Fibroblast of skin of back (primary cell): ENCODE results near the gene BMPR1A.
"Not testable (repeated sequence)": the region's sequence is repeated elsewhere in the genome, so short reads cannot be mapped to it uniquely, and the experiment has no call there.

Source experiments
- DNase-seq: peaks from one replicate; pipeline ENCODE4 v3.0.0-alpha.2; 2013

The BMPR1A gene

DNA sequence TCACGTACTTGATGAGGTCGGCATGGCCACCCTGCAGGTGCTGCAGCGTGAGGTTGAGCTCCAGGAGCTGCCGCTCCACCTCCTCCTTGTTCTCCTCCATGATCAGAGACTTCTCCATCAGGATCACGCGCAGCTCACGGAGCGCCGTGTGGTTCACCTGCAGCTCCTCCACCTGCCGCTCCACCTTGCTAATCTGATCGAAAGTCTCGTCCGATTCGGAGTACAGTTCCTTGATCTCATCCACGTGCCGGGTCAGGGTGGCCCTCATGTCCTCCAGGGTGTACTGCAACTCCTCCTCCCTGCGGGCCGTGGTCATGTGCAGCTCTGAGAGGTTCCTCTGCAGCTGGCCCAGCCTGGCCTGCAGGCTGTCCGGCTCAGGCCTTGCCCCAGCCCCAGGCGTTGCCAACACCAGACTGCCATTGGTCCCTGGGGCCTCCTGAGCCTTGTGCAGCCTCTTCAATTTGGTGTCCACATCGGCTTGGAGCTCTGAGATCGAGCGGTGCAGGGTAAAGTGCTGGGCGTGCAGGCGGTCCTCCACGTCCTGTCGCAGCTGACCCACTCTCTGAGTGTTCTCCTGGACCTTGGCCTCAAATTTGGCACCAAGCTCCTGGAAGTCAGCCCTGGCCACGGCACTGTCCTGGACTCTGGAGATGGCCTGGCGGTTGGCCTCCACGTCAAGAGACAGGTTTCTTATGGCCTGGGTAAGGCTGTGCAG lies 187.1 kb downstream of the BMPR1A start:
- DNase-seq = no peak

DNA sequence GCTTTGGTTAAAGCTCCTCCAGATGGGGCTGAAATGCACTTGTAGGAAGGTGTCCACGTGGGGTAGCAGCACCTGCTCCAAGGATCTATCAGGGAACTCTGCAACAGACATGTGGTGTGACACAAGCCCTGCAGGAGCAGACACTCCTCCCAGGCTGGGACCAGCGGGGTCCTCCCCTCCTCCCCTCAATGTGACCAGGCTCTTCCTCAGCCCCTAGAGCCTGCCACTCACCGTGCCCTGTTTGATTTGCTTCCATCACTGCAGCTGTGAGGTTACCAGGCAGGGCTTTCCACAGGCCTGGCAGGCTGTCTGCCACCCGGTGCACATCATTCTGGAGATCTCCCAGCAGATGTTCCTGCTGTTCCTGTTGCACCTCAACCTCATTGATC lies 187.6 kb downstream of the BMPR1A start:
- DNase-seq = no peak

DNA sequence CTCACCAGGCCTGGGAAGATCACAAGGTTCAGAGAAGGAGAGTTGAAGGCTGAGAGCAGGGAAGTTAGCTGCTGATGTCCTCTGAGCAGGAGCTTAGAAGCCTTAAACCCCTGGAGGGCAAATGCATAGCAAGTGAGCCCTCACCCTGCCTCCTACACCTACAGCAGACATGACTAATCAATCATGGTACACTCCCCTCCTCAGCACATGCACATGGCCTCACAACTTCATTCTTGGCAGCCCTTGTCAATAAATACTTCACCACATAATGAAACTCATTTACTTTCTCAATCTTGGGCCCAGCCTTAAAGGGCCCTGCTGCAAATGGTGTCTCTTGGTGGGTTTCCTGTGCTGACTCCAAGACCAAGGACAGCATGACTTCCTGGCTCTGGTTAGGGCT lies 188.1 kb downstream of the BMPR1A start:
- no peak for DNase-seq

DNA sequence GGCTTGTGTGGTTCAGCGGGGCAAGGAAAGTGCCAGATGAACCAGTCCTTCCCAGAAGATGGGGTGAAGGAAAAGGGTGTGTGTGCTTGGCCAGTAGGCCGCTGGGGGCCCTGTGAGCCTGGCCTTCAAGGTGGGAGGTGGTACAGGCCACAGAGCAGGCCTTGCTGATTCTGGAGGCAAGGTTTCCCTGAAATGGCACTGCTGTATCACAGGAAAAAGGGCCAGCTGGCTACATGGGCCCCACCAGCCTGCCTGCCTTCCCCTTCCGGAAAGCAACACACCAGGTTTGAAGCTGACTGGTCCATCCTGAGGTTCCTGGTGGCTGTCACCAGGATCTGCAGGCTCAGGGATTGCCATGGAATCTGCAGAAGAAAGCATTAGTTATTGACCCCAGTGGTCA lies 188.5 kb downstream of the BMPR1A start:
- no peak for DNase-seq

DNA sequence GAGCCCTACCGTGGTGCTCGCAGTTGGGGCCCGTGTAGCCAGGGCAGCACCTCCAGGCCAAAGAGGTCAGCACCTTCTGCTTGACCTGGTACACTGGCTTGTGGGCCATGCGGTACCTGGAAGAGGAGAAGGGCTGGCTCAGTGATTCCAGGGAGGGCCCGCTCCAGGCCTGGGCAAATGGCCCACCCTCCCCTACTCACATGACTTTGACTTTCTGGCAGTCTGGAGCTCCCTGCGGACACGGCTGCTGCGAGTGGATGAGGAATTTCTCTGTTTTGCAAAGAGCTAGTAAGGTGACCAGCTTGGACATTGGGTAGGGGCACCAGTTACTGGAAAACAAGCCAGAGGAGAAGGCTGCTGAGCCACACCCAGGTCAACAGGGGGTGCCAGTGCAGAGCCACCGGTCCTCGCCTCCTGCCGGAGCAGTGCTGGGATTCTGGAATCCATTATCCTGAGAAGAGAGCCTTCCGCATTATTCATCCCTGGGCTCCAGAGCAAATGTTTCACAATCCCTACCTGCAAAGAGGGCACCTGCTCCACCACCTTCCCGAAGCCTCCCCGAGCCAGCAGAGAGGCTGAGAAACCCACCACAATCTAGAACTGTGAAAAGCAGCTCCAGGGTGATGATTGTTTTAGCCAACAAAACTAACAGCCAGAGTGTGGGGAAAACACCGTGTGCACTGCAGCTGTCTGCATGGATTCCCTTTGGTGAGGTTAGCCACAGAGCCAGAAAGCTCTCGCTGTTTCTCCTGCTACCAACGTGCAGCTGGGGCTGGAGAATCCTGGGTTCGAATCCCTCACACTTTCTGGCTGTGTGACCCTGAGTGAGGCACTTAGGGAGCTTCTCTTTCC lies 189.2 kb downstream of the BMPR1A start:
- DNase-seq = peak; percentile 44

DNA sequence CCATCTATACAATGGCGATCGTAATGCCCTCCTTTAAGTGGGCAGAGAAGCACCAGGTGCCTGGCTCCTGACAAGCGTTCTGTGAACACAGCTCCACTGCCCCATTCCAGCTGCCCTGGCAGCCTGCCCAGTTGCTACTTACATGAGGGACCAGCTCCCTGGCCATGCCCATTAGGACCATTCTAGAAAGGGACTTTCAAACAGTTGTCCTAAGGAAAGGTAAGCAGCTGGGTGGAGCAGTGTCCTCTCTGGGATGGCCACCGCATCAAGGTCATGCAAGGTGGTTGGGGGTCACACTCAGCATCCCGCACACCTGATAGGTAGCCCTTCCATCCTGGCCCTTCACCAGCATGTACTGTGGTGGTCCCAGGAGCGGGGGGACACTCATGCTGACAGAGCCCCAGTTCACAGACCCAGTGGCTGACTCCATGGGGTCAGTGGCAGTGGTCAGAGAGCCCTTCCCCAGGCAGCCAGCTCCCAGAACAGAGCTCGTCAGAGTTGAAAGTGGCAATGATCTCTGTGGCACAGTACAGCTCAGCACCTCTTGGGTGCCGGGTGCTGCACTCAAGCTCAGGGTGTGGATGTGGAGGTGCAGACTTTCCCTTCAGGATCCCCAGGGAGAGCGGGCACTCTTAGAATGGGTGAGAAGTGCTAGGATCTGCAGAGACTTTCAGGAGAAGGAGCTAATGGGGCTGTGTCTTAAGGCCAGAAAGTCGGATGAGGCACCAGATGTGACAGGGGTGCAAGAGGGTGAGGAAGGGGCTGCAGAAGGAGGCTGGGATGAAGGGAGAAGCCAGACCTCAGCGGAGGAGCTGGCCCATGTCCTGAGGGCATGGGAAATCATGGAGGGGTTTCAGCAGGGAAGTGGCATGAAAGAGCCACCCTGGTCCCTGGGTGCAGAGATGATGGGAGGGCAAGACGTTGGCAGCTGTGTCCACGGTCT lies 190.1 kb downstream of the BMPR1A start:
- no peak for DNase-seq

DNA sequence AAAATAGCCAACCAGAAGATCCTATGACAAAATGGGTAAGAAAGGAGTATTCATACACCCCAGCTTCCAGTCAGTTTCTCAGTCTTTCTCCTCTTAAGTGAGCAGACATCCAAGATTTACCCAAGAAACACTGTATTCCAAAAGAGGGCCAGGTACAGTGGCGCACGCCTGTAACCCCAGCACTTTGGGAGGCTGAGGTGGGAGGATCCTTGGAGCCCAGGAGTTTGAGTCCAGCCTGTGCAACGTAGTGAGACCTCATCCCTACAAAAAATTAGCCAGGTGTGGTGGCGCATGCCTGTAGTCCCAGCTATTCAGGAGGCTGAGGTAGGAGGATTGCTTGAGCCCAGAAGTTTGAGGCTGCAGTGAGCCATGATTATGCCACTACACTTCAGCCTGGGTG lies 191.4 kb downstream of the BMPR1A start:
- not testable (repeated sequence) for DNase-seq

DNA sequence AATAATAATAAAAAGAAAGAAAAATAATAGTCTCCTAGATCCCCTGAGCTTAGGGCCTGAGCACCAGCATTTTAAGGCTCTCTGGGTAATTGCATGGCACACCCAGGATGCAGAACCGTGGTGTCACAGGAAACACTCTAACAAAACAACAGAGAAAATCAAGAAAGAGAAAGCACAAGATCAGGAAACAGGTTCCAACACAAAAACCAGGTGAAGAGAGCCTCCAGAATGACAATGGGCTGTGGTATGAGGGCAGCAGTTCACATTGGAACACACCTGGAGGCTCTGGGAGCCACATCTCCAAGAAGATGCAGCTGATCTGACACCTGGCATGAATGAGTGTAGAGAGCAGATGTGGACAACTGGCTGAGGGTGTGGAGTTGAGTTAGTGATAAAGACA lies 193.9 kb downstream of the BMPR1A start:
- no peak for DNase-seq

DNA sequence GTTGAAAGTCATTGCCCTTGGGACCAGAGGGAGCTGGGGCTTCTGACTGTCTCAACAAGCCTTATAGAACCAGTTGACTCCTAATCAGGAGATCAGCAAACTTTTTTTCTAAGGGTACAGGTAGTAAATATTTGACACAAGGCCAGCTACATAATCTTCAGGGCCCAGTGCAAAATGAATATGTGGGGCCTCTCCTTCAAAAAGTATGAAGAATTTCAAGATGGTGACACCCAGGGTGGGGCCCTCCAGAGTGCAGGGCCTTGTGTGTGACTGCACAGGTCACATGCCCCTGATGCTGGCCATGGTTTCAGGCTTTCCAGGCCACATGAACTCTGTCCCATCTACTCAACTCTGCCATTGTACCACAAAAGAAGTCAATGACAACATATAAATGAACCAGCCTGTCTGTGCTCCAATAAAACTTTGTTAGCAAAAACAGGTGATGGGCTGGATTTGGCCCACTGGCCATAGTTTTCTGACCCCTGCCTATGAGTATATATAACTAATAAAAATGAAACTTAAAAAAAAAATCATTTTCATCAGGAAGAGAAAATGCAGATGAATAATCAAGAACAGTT lies 194.9 kb downstream of the BMPR1A start:
- no peak for DNase-seq

DNA sequence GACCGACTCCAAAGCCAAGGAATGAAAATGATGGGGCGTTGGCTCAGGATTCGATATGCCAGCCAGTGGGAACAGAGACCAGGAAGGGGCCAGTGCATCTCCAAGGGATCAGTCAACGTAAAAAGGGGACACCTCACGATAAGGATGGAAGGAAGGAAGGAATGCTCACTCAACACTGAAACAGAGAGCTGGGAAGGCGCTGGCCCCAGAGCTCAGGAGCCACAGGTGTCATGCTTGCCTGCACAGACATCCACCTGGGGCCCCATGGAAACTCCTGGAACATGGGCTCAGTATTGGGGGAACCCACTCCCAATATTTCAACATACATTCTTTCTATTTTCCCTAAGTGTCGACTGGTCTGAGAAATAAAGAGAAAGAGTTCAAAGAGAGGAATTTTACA lies 195.7 kb downstream of the BMPR1A start:
- no peak for DNase-seq

DNA sequence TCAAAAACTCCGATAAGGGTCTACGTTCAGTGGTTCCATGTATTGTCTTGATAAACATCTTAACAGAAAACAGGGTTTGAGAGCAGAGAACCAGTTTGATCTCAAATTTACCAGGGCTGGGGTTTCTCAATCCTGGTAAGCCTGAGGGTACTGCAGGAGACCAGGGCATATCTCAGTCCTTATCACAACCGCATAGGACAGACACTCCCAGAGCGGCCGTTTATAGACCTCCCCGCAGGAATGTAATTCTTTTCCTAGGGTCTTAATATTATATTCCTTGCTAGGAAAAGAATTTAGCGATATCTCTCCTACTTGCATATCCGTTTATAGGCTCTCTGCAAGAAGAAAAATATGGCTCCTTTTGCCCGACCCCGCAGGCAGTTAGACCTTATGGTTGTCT lies 196.3 kb downstream of the BMPR1A start:
- DNase-seq = not testable (repeated sequence)

DNA sequence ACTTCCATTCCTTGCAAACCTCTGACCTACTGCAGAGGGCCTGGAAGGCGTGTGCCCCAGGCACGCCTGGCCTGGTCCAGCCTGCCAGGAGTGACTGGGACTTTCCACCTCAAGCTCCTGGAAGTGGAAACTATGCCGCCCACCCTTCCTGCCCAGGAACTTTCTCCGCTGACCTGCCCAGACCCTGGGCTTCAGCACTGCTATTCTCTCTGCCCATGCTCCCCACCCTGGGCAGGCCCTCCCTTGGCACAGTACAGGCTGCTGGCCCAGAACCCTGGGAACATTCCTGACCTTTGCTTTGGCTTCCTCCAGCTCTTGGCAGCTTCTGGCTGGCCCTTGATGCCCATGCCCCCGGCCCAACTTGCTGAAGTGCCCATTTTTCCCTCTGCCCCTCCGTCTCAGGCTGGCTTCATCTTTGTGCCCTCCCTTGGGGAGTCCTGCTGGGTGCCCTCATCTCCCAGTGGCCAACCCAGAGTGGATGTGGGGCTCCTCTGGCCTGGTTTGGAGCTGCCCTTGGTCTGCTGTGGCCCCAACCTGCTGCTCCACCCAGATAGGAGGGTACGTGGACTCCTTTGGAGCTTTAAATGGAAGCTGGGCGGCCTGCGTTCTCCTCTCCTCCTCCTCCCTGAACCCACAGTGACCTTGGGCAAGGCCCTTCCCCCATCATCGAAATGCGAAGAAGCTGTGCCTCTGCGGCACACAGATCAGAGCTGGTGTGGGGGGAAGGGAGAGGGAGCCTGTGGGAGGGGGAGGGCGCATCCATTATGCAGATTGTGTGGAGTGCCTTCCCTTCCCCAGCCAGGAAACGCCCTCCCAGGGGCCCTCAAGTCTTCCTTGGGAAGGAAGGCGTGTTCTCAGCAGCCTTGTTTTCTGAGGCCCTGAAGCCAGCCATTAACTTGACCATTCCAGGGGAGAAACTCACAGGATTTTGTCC lies 197.6 kb downstream of the BMPR1A start:
- DNase-seq = peak; percentile 66

DNA sequence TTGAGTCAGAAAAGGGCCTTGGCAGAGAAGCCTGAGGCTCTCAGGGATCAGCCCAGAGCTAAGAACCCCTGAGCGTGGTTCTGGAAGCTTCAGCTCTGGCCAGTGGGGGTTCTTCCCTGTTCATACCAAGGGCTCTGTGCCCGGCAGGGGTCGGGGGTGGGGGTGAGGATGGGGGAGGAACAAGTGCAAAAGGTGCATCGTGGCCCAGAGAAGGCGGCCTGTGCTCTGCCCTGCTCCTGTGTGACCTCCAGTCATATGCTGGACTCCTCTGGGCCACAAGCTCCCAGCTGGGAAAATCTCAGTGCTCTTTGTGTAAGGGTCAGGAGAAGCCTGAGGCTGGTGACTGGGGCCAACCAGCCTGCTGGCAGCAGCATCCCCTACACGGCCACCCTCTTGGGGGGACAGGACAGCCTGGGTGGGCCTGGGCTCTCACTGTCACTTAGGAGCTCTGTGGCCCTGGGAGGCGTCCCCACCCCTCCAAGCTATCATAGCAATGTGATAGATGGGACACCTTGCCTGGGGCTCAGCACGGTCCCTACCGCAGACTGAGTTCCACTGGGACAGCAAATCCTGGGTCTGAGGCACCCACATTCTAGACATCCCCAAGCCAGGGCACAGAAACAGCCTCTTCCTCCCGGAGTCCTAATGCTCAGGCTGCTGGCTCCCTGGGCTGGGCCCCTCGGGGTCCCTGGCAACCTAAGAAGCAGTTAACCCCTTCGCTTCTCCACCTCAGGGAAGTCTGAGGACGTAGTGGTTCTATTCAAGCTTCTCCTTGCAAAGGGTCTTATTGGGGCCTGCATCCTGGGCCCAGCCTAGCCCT lies 198.5 kb downstream of the BMPR1A start:
- no peak for DNase-seq

DNA sequence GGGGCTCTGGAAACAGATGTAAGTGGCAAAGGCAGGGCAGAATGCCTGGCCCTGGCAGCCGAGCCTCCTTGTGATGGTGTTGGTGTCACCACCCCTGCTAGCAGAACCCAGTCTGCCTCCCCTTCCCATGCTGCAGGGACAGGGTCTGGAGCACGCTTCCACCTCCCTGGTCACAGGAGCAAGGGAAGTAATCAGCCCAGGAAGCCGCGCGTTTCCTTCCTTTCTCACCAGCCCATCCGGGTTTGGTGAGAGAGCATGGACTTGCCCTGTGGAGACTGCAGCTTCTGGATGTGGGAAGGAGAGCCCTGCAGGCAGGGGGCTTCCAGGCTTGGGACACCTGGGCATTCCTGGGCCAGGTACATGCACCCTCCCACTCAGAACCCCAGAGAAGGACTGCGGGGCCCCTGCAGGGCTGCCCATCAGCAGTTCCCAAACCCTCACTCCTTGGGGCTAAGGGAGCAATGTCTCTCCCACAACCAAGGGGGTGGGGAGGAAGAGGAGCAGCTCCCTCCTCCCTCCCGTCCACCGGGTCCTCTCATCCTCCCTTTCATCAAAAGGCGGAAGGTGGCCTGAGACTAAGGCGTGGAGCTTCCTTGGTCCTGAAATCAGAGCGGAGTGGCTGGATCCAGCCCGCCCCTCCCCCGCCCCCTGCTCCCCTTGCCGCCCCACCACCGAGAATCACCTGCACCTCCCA lies 199.2 kb downstream of the BMPR1A start:
- DNase-seq = no peak

DNA sequence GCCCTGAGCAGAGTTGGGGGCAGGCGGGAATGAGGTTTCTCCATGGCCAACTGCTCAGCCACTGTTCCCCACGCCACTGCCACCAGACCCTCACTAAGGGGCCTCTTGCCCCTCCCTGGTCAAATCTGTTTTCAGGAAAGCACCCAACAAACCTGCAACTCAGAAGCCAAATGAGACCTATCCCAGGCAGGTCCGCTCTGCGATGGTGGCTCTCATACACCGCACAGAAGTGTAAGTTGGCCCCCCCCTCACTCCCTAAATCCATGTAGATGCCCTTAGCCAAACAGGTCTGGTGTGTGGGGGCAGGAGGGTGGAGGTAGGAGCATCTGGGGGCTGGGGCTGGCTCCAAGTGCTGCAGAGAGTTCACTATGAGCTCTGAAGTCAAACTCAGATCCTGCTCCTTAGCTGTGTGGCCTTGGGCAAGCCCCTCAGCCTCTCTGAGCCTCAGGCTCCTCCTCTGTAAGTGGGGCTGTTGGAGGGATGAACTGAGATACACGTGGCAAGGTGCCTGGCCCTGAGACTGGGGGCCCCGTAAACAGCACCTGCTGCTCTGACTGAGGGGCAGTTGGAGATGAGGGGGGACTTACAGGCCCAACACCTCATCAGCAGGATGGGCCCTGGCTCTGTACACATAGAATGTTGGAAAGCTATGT lies 199.9 kb downstream of the BMPR1A start:
- DNase-seq = no peak

DNA sequence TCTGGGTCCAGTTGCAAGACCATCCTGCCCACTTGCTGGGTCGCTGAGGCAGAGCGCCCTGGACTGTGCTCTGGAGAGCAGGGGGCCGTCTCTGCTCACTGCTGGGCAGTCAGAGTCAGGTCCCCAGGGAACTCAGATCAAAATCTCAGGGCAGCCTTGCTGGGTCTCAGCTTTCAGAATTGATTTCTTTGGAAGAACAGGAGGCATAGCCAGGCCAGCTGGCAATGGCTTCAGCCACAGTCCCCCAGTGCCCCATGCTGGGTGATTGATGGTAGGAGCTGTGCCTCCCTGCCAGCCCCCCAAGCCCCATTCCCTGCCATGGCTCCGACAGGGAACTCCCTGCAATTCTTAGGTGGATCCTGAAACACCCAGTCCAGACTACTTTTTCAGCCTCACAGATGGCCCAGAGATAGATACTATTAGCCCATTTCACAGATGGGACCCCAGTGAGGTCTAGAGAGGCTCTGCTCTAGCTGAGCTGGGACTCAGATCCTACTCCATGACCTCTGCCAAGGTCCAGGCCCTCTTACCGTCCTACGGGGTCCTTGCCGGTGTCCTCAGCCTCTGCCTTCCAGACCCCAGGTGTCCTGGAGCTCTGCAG lies 200.5 kb downstream of the BMPR1A start:
- DNase-seq = no peak

DNA sequence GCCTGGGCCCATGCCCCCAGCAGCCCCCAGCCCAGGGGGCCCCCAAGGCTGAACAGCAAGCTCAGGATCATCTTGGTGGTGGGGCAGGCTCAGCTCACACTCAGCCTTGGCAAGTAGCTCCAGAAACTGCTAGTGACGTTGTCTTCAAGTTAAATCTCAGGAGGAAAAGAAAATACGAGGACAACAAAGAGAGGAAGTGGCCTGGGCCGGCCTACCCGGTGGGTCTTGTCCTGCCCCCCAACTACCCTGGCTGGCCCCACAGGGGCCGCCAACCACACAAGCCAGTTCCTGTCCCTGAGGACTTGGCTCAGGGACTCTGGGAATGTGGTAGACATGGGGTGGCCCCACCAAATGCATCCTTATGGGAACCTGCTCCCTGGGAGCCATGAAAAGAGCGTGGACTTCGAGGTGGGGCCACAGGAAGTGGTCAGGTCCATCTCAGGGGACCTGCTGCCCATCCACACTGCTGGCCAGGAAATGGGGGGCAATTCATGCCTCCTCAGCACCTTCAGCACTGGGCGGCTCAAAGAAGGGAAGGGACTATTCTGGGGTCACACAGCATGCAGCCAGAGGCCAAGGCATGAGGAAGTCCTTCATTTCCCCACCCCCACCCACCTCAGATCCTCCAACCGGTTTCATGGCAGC lies 201.2 kb downstream of the BMPR1A start, which contains the start of gene MMRN2:
Gene MMRN2 (minus strand): TSS at position 145 of the 645 bp plus-strand sequence. CDS start 74 bp downstream, at position 71.
- DNase-seq = no peak
